ENCODE data around the gene SNX8.
"Not testable (repeated sequence)": the region's sequence is repeated elsewhere in the genome, so short reads cannot be mapped to it uniquely, and the experiment has no call there.

SNX8 gene

DNA sequence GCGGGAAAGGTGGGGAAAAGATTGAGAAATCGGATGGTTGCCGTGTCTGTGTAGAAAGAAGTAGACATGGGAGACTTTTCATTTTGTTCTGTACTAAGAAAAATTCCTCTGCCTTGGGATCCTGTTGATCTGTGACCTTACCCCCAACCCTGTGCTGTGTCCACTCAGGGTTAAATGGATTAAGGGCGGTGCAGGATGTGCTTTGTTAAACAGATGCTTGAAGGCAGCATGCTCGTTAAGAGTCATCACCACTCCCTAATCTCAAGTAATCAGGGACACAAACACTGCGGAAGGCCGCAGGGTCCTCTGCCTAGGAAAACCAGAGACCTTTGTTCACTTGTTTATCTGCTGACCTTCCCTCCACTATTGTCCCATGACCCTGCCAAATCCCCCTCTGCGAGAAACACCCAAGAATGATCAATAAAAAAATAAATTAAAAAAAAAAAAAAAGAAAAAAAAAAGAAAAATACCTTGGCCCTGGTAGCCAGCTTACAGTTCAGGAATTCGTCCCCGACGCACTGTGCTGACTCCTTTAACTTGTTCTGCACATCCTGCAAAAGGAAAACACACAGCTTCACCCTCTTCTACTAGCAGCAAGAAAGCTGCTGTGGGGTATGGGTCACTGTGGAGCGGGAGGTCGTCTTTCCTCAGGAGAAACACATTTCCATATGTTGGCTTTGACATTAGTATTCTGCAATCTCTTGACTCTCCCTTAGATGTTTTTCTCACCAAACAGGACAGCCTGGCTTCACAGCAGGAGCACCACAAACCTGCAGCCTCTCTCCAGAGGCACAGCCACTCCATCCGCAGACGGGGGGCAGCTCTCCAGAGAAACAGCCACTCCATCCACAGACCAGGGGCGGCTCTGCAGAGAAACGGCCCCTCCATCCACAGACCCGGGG lies 44.9 kb downstream of the SNX8 start:
- in situ Hi-C loops (cut with HindIII; ENCODE audit: low sequenced_read_pairs): not testable (repeated sequence)

DNA sequence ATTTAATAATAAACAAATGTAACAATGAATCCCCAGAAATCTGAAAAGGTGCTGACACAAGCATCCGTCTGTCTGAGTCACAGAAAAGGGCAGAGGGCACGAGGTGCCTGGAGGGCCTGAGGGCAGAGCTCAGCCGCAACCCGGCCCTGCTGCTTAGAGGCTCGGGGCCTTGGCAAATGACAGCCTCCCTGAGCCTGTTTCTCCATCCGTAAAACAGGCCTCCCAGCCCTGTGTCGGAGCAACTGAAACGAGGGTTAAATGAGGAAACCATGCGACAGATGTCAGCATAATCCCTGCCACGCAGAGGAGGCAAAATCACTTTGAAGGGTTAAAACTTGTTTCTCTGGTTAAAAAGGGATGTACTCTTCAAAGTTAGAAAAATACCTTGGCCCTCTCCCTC lies 47.3 kb downstream of the SNX8 start:
- in situ Hi-C loops (cut with HindIII; ENCODE audit: low sequenced_read_pairs): no loop called here

DNA sequence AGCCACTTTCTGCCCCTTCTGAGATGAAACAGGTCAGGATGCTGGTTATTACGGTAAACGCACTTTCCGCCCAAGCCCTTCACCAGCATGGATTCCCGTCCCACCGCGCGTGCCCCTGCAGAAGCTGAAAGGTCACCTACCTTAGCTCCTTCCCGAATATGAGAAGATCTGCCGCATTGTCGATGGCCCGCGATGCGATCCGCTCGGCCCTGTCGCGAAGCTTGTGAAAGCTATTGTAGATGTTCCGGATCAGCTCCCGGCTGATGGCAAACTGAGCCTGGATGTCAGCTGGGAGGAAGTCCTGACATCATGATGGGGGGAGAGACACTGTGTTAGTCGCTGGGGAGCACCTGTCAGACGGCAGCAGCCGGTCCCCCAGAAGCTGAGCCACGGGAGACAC lies 50.1 kb downstream of the SNX8 start:
- in situ Hi-C loops (cut with HindIII; ENCODE audit: low sequenced_read_pairs): no loop called here

DNA sequence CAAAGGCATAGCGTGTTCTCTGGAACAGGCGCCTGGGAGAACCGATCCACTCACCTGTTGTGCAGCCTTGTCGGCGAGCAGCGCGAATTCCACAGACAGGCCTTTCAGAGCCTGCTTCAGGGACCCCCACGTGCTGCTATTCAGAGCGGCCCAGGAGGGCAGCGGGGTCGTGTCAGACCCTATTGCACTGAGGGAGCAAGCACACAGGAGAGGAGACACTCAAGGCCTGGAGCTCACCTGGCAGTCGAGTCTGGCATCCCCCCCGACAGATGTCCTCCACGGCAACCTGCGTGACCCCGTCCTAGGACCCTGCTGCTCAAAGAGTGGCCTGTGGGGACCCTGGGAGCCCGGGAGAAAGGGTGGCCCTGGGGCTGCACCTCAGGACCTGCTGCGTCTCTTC lies 51.1 kb downstream of the SNX8 start:
- in situ Hi-C loops (cut with HindIII; ENCODE audit: low sequenced_read_pairs): no loop called here

DNA sequence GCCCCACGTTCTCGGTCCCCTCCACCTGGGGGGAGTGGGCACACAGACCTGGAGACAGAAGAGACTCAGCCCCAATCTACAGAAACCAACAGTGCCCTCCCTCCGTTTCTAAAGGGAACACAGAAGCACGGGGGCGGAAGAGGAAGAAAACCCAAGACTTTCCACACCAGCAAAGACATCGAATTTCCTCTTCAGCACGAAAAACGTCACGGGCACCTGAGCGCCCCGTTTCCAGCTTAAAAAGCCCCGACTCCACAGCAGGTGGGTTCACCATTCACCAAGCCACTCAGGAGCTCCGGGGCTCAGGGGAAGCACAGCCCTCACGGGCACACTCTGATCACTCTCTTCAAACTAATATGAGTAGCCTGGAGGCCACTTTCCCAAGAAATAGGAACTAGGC lies 52.6 kb downstream of the SNX8 start:
- in situ Hi-C loops (cut with HindIII; ENCODE audit: low sequenced_read_pairs): no loop called here

DNA sequence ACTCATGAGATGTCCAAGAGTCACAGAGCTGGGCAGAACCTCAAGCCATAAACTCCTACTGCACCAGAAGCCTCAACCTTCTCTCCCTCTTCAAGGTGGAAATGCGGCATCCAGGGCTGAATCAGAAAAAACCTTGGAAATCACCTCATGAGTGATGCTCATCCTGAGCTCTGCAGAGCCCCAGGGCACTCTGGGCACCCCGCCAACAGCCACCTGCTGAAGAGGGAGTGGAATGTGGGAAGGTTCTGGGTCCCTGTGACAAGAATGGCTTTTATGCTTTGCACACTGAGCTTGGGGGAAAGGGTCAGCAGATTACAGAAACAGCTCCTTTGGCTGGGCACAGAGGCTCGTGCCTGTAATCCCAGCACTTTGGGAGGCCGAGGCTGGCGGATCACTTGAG lies 53.4 kb downstream of the SNX8 start:
- in situ Hi-C loops (cut with HindIII; ENCODE audit: low sequenced_read_pairs): no loop called here

DNA sequence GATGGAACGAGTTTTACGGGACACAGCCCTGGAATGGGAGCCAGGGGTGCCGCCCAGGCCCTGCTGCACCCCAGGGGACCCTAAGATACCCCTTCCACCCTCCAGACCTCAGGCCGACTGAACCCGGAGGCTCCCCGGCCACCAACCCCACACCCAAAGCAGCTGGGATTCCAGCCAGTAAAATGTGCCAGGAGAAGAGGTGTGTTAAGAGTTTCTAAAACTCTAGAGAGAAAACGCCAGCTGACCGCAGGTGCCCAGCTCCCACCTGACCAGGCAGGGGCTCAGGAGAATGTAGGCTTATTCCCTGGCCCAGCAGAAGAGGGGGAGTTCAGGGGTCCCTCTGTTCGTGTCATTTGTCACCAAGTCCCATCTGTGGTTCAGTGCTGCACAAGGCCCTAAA lies 54.8 kb downstream of the SNX8 start:
- in situ Hi-C loops (cut with HindIII; ENCODE audit: low sequenced_read_pairs): no loop called here

DNA sequence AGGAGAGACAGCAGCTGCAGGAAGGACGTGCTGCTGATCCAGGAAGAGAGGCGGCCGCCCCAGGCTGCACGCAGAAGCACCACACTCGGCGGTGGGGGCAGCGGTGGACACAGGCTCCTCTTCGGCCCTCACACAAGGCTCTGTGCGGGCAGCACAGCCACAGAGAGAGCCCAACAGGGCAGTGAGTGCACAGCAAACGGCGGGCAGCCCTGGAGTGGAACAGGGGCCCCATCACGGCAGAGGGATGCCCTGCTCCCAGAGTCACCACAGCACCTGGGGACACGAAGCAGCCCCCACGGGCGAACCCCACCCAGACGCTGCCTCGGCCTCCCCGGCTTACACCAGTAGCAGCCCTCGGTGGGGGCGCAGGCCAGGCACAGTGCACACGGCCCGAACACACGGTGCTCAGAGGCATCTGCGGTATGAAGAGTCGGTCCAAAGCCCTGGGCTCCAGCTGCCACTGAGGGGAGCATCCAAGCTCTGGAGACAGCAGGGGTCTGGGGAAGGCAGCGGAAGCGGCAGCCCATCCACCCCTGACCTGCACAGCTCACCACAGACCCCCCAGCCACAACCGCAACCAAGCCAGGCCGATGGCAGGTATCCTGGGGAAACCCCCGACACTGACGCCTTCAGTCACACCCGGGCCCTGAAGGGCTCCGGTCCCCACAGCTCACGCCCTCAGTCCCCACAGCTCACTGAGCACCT lies 55.4 kb downstream of the SNX8 start:
- in situ Hi-C loops (cut with HindIII; ENCODE audit: low sequenced_read_pairs): no loop called here

DNA sequence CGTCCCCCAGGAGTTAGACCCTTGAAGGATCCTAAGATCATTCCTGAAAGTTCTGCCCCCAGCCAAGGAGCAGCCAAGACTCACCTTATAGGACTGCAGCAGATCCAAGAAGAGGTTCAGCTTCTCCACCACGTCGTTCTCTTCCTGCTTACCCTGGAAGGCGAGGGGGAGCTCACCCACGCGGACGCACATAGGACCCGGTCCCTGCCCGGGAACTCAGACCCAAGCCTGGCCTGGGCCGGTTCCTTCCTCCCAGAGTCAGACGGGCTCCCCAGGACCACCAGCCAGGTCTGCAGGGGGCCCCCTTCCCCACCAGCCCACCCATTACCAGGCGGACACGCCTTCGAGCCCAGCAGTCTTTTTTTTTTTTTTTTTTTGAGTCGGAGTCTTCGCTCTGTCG lies 56.6 kb downstream of the SNX8 start:
- in situ Hi-C loops (cut with HindIII; ENCODE audit: low sequenced_read_pairs): no loop called here

DNA sequence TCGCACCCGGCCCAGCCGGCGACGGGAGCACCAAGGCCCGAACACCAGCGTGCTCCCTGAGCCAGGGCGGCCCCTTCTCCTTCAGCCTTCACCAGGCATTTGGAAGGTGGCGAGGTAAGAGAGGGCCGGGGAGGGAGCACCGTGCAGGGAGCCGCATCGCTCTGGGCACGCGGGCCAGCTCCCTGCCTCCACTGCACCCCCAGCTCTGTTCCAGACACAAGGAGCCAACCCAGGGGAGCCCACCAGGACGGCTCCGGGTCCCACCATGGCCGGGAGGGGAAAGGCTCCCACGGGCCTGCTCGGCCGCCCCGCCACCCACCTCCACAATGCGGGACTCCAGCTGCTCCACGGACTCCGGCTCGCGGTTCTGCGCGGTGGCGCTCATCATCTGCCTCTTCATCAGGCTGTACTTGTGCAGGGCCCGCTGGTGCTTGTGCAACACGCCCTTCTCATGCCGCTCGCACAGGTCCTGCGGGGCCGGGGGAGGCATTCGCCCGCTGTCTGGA lies 57.1 kb downstream of the SNX8 start:
- in situ Hi-C loops (cut with HindIII; ENCODE audit: low sequenced_read_pairs): no loop called here

DNA sequence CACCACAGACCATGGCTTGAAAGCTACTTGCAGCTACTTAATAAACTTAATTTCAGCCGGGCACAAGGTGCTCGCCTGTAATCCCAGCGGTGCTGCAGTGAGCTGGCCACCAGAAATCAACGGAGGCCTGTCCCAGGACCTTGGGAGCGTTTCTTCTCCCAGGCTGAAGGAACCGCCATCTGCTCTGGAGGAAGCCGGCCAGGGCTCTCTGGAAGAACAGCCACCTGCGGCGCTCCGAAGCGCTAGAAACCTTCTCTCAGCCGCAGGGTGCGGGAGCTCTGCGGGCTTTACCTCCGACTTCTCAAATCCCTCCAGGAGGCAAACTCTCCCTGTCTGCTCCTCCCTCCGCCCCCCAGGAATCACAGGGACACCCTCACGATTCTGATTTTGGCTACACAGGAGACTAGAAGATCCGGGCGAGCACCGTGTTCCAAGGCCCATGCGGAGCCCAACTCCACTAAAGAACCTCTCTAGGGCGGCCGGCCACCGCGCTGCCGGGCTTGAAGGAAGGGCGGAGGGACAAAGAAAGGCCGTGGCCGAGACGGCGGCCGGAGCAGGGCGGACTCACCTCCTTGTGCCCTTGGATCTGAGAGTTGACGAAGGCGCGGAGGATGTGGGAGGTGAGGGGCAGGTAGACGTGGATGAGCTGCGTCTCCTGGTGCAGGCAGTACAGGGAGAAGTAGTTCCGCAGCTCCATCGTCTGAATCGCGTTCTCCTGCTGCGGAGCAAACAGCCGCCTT lies 57.8 kb downstream of the SNX8 start:
- in situ Hi-C loops (cut with HindIII; ENCODE audit: low sequenced_read_pairs): no loop called here

DNA sequence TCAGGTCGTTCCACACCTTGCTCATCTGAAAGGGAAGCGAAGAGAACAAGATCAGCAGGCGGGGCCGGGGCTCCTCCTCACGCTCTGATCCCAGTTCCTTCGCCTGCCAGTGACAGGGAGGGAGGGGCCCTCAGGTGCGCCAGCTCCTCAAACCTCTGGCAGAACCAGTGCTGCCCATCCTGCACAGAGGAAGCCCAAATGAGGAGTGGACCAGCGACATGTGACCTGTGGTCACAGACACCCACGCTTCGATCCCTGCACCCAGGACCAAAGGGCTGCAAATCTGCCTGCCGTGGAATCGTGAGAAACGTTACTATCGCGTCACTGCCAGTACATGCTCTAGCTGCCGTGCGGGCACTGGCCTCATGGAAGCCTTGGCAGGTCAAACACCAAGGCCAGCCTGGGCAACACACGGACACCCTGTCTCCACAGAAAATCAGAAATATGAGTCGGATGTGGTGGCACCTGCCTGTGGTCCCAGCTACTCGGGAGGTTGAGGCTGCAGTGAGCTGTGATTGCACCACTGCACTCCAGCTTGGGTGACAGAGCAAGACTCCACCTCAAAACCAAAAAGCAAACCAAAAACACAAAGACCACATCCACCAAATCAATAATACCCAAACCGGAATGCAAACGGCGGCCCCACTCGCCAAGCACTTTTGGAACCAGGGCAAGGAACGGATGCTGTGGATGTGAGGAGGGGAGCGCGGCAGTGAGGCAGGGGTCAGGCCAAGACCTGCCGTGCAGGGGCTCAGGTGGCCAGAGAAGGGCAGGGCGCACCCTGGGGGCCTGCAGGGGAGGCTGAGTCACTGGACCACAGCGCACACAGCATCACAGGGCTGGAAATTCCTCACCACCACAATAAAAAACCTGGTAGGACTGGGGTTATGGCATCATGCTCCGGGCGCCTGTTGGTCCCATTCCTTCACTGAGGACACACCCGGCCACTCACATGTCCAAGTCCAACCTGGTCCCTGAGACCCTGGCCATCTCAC lies 58.8 kb downstream of the SNX8 start:
- in situ Hi-C loops (cut with HindIII; ENCODE audit: low sequenced_read_pairs): no loop called here

DNA sequence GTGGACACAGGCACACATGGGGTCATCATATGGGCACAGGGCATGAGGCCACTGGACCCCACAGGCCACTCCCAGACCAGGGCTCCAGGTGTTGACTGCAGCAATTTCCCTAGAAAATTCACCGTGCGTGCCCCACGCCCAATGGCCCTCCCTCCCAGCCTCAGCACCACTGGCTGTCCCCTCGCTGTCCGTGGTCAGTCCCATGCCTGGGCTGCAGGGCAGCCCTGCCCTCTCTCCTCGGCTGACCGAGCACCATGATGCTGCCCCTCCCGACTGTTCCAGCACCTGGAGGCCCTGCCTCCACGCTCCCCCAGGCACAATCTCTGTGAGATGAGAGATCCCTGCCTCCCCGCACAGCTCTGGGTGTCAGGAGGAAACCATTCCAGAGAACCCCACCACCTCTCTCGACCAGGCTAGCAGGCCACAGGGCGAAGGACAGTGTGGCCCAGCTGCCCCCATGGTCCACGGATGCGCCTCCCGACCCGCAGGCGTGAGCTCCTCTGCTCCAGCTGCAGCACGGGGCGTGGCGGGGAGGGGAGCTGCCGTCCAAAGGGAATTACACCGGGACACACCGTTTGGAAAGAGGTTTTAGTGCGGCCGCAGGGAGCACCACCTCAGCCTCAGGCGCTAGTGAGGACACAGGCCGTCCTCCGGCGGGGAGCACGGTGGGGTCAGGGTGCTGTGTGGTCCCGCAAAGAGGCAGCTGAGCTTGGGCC lies 59.7 kb downstream of the SNX8 start:
- in situ Hi-C loops (cut with HindIII; ENCODE audit: low sequenced_read_pairs): no loop called here

DNA sequence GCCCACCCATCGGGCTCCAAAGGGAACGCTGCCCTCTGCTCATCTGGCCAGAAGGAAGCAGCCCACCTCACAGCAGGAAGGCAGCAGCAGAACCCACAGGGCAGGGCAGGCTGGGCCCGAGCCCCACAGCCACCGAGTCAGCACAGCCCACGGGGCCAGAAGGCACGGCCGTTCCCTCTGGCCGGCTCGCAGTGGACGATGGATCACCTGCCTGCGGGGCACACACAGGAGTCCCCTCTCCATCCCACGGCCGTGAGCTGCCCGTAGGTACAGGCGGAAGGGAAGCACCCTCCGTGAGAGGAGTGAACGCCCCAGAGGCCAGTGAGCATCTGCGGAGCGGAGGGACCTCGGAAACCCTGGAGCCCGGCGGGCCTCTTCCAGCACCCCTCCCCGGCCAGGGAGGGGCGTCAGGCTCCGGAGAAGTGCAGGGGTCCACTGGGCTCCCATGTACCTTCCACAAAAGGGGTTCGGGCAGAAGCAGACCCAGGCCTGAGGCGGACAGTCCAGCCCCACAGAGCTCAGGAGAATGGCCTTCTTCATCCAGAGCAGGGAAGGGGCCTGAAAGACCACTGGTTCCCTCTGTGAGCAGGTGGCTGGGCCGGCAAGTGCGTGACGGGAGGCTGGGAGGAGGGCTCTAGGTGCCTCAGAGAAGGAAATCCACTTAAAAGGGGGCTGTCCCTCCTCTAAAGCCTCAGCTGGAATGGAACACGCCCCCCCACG lies 60.6 kb downstream of the SNX8 start:
- in situ Hi-C loops (cut with HindIII; ENCODE audit: low sequenced_read_pairs): no loop called here

DNA sequence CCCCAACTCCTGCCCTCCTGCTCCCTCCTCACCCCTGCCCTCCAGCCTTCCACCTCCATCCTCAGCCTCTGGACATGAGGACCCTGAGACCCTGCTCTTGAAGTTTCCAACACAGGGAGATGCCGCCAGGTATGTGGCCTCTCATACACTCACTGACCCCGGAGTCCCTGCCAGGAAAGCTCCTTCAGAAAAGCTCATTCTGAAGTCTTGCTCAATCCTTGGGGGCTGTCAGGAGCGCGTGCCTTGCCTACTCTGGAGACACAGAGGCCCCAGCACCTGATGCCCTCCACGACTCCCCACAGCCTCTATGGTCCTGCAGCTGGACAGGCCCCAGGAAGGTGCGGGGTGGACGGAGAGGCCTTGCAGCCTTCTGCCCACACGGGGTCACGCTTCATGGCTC lies 61.2 kb downstream of the SNX8 start:
- in situ Hi-C loops (cut with HindIII; ENCODE audit: low sequenced_read_pairs): no loop called here

DNA sequence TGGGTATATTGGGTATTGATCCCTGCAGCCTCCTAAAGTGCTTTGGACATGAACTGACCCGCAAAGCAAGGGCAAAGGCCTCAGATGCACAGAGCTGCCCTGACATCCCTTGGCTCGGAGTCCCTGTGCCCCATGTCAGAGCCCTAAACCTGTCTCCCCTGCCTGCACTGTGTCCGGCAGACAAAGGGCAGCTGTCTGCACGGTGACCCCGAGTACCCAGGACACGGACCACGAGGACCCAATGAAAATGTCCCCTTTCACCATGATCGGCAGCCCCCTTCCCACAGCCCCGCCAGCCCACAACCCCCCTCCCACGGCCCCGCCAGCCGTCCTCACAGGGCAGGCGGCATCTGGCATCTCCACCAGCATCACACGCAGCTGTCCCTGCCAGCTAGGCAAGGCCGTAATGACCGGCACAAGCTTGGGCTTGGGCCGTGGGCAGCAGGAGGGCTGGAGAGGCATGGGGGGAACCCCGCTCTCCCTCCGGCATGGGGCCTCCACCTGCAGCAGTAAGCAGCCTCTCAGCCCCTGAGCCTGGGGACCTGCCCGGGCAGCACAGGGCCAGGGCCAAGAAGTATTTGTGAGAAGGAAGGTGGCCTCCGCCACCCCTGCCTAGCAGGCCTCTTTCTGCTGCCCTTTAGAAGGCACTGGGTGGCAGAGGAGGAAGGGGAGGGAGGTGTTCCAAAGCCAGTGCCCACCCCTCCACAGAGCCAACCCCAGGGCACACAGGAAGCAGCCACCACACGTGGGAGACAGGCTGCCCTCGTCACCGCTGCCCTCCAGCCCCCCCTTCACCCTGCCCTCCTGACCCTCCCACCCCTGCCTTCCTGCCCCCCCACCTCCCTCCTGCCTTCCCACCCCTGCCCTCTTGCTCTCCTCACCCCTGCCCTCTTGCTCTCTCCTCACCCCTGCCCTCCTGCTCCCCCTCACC lies 62.1 kb downstream of the SNX8 start:
- in situ Hi-C loops (cut with HindIII; ENCODE audit: low sequenced_read_pairs): no loop called here

DNA sequence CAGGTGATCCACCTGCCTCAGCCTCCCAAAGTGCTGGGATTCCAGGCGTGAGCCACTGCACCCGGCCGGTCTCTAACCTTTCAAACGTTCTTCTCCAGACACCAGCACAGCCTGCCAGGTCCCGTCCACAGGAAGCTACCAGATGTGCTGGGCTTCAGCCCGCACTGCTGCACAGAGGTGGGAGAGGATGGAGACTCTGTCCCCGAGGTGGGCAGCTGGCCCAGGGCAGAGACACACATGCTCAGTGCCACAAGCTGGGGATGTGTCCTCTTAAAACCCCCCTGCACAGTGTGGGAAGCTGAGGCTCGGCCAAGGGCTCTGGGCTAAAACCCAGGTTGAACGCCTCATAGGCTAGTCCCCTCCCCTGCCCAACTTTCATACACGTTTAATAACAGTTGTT lies 62.9 kb downstream of the SNX8 start:
- in situ Hi-C loops (cut with HindIII; ENCODE audit: low sequenced_read_pairs): no loop called here

DNA sequence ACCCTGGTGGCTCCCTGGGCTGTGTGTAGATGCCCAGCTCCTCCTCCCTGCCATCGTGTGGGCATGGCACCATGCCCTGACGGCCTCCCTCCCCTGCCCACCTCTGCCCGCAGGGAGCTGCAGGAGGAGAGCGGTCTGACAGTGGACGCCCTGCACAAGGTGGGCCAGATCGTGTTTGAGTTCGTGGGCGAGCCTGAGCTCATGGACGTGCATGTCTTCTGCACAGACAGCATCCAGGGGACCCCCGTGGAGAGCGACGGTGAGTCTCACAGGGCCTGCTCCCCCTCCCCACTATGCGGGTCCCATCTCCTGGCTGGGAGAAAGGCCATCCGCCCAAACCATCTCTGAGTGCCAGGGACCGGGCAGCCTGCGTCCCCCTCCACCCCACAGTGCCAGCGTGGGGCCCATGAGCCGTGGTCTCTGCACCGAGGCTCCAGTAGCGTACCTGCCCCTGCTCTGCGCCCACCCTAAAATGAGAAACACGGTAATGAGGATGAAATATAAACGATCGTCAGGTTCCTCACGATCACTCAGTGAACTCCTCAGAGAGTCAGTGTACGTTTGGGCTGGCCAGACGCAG lies 64.4 kb downstream of the SNX8 start:
- in situ Hi-C loops (cut with HindIII; ENCODE audit: low sequenced_read_pairs): no loop called here
